ENCODE measurements around the gene SH3YL1.

GRCh38 chr2:177733-178132, 86.1 kb downstream of the SH3YL1 start:
- TF ChIP-seq EZH2 (IDR thresholded peaks at IDR 0.05) = no peak
- no peak for TF ChIP-seq POLR2AphosphoS5 (IDR thresholded peaks at IDR 0.05; ENCODE audit: borderline replicate concordance, low read depth, low read length)
